GM19240 (cell line): ENCODE data around the gene ZNF611.
"Not testable (repeated sequence)": the region's sequence is repeated elsewhere in the genome, so short reads cannot be mapped to it uniquely, and the experiment has no call there.

Experiments
- DNase-seq: peaks from one replicate; pipeline ENCODE4 v3.0.0; 2011; ENCODE audit warnings: low spot score; ENCODE audit not compliant: insufficient read length

The ZNF611 gene

GRCh38 chr19:52681216-52681615 lies 53.6 kb downstream of the ZNF611 start:
- DNase-seq, result not testable (repeated sequence)

- no peak for DNase-seq
Measured at GRCh38 chr19:52679598-52679997, 55.2 kb downstream of the ZNF611 start.

GRCh38 chr19:52675239-52675638 lies 59.6 kb downstream of the ZNF611 start:
- not testable (repeated sequence) for DNase-seq

GRCh38 chr19:52673014-52673413 lies 61.8 kb downstream of the ZNF611 start:
- no peak for DNase-seq

GRCh38 chr19:52670046-52670445 lies 64.8 kb downstream of the ZNF611 start:
- no peak for DNase-seq

- no peak for DNase-seq
Measured at GRCh38 chr19:52669586-52669985, 65.3 kb downstream of the ZNF611 start.

- no peak for DNase-seq
Measured at GRCh38 chr19:52667972-52668371, 66.9 kb downstream of the ZNF611 start.

- no peak for DNase-seq
Measured at GRCh38 chr19:52666506-52666905, 68.3 kb downstream of the ZNF611 start.

- no peak for DNase-seq
Measured at GRCh38 chr19:52665529-52665928, 69.3 kb downstream of the ZNF611 start.

- DNase-seq, result no peak
Measured at GRCh38 chr19:52665027-52665426, 69.8 kb downstream of the ZNF611 start.

- no peak for DNase-seq
Measured at GRCh38 chr19:52664461-52664860, 70.4 kb downstream of the ZNF611 start.

GRCh38 chr19:52662631-52663030 lies 72.2 kb downstream of the ZNF611 start:
- DNase-seq, result no peak

- DNase-seq, result no peak
Measured at GRCh38 chr19:52660981-52661380, 73.9 kb downstream of the ZNF611 start.

GRCh38 chr19:52659013-52659412 lies 75.8 kb downstream of the ZNF611 start:
- no peak for DNase-seq

GRCh38 chr19:52658595-52658994 lies 76.2 kb downstream of the ZNF611 start:
- DNase-seq, result no peak

- DNase-seq, result no peak
Measured at GRCh38 chr19:52653161-52653560, 81.7 kb downstream of the ZNF611 start.
